Activated effector memory CD4-positive, alpha-beta T cell treated with Interleukin-2 at 50 U/mL for 16 hours (primary cell): ENCODE results near the gene MAP3K13.
"Not testable (repeated sequence)": the region's sequence is repeated elsewhere in the genome, so short reads cannot be mapped to it uniquely, and the experiment has no call there.

ENCODE experiments used
- DNase-seq: peaks from one replicate; pipeline ENCODE4 v3.0.0-alpha.2; 2020

The MAP3K13 gene

DNA sequence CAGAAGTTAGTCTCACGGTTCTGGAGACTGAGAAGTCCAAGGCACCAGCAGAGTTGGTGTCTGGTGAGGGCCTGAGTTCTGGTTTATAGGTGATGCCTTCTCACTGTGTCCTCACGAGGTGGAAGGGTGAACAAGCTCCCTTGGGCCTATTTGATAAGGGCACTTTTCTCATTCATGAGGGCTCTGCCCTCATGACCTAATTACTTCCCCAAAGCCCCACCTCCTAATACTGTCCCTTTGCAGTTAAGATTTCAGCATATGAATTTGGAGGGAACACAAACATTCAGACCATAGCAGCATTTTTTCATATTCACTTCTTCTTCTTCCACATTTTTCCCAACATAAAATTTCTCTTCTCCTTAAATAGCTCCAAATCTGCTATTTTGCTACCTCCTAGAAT is 94.4 kb downstream of the MAP3K13 start:
- DNase-seq: no peak

GRCh38 chr3:185460309-185460708 is 97.4 kb downstream of the MAP3K13 start:
- DNase-seq: no peak

- no peak for DNase-seq
Observed at GRCh38 chr3:185460719-185461350, 97.9 kb downstream of the MAP3K13 start.

DNA sequence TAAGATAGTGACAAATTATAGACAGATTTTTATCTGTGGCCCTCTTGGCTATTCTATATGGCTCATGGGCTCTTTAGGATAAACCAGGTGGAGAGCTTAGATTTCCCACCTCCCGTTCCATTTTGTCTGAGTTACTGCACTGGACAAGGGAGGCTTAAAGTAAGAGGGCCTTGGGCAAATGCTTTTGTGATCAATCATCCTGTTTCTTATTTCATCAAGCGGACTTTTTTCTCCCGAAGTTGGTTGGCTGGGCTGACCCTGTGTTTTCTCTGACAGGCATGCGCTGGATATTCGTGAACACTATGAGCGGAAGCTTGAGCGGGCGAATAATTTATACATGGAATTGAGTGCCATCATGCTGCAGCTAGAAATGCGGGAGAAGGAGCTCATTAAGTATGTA is 102.5 kb downstream of the MAP3K13 start:
- no peak for DNase-seq

GRCh38 chr3:185466123-185466522 is 103.2 kb downstream of the MAP3K13 start:
- not testable (repeated sequence) for DNase-seq

GRCh38 chr3:185469542-185469941 is 106.6 kb downstream of the MAP3K13 start:
- no peak for DNase-seq

DNA sequence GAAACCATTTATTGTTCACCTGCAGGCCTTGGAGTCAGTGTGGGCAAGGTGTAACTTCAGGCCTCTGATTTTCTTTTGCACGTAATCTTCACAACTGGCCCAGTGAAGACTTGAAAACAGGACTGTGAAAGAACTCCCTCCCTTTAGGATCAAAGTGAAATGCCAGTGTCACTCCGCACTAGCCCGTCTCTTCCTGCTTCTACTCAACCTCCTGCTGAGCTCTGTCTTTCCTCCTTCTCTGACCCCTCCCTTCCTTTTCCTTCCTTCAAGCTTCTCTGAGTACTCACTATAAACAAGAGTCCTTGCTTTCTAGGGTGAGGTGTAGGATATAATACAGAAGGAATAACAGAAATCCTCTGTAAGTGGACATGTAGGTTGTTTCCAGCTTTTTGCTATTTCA is 107.4 kb downstream of the MAP3K13 start:
- DNase-seq: no peak

DNA sequence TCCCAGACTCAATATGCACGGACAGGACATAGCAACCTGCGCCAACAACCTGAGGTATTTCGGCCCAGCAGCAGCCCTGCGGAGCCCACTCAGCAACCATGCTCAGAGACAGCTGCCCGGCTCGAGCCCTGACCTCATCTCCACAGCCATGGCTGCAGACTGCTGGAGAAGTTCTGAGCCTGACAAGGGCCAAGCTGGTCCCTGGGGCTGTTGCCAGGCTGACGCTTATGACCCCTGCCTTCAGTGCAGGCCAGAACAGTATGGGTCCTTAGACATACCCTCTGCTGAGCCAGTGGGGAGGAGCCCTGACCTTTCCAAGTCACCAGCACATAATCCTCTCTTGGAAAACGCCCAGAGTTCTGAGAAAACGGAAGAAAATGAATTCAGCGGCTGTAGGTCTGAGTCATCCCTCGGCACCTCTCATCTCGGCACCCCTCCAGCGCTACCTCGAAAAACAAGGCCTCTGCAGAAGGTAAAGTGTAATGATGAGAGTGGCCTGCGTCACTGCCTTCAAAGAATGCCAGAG is 110.4 kb downstream of the MAP3K13 start:
- DNase-seq: no peak

DNA sequence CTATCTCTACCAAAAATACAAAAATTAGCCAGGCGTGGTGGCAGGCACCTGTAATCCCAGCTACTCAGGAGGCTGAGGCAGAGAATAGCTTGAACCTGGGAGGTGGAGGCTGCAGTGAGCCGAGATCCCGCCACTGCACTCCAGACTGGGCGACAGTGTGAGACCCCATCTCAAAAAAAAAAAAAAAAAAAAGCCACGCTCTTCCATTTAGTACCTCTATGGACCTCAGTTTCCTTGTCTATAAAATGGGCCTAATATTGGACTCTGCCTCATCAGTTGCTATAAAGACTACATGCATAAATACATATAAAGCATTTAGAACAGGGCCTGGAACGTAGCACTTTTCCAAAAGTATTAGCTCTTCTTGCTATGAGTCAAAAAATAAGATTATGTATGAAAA is 112.0 kb downstream of the MAP3K13 start:
- not testable (repeated sequence) for DNase-seq

DNA sequence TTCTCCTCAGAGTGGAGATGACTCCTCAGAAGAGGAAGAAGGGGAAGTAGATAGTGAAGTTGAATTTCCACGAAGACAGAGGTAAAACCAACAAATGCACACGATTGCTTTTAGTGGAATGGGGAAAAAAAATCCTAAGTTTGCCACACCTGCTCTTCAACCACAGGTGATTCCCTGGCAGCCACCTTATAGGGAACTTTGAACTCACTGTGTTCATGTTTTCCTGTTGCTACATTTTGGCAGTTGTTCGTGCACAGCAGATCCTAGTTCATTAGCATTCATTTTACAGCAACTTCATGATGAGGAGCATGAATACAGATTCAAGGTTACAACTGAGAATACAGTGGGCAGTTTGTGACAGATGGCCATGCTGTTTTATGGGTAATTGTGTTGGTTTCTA is 114.4 kb downstream of the MAP3K13 start:
- no peak for DNase-seq

- no peak for DNase-seq
Observed at GRCh38 chr3:185479373-185479945, 116.5 kb downstream of the MAP3K13 start.

DNA sequence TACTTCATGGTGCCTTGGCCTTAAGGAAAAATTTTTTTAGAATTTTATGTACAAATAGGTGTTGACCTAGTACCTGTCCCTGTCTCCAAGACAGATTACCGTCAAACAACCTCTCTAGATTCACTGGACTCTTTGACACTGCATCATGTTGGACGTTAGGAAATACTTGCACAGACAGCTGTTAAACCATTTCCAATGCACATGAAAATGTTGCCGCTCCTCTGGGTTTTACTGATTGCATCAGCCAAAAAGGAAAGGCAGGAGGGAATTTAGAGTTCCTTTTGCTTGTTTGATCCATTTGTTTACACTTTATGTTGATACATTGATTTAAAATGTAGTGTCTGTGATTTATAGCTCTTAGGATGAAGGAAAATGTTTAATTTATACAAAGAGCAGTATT is 121.4 kb downstream of the MAP3K13 start:
- no peak for DNase-seq

DNA sequence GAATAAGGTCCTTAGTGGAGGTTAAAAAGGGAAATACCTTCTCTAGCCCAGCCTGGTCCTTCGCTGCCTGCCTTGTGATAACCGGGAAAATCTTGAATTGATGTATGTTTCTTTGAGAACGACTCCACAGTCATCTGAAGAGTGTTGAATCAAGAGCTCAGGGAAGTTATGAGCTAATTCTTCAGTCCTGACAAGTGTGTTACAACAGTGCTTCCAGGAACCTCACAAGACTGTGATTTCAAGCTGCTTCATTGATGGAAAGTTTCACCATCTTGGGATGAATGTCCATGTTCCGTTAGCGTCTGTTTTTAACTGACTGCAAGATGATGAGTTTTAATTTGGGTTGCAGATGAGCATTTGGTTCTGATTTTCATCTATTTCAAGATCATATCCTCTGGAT is 123.5 kb downstream of the MAP3K13 start:
- no peak for DNase-seq

DNA sequence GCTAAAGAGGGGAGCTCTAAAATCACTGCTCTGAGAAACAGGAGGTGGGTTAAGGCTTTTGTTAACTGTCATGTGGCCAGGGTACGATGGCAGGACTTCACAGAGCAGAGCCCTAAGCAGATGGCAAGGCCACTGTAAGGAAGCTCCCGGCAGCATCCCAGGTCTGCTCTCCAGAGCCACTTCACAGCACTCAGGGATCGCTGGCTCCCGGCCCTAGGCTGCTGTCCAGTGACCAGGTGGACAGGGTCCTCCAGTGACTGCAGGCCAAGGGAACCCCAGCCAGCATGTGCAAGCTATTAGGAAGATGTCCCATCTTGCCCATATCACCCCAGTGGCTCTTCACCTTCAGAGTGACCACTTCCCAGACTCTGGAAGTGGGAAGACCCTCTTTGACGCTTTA is 125.5 kb downstream of the MAP3K13 start:
- DNase-seq: no peak

GRCh38 chr3:185489462-185489861 is 126.5 kb downstream of the MAP3K13 start:
- no peak for DNase-seq

DNA sequence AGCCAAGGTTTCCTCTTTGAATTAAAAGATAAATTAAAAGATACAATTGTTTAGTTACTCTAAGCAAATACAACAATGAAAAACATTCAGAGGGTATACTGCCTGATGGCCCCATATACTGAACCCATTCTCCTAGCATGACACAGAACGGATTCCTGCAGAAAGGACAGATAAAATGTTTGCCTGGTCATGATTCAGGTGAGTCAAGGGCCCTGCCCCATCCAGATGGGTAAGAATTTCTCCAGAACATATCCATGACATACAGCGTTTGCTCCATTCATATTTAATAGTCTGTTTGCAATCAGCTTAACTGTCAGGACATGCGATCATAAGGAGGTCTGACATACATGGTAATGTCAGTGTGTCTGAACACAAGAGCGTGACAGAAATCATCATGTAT is 127.3 kb downstream of the MAP3K13 start:
- DNase-seq: no peak

GRCh38 chr3:185498503-185499396 is 135.8 kb downstream of the MAP3K13 start, which contains the start of gene TMEM41A:
Gene TMEM41A (minus strand): TSS chr3:185499035. CDS start chr3:185498961, 74 bp downstream.
- DNase-seq: peak; percentile 84

DNA sequence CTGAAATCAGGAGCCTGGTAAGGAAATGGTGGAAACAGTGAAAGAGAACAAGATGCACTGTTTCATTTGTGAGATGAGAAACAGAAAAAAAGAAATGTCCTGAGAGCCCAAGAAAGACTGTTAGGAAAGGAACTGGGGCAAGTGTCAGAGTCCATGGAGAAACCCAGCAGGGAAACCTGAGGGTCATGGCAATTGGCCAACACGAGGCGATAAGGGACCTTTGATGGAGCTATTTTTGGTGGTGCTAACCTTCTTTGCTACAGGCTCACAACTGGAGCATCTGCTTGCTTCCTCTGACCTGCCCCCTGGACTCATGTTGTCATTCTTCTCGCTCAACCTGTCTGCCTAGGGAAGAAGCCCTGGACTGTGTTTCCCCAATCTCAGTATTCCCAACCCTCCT is 140.1 kb downstream of the MAP3K13 start:
- DNase-seq: no peak

DNA sequence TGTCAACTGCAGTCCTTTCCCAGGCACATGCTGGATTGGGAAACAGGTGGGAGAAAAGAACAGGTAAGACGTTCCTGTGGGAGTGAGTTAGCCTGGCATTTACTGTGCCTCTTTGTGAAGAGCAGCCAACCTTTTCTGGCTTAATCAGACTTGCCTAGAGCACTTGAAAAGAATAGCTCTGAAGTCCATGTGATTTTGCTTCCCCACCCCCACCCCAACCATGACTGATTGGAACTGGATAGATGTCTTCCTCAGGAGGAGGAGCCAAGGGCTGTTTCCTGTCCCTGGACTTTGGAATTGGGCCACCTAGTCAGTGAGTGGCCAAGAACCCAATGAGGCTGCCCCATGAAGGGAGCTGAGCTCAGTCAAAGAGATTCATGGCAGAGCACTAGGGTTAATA is 140.6 kb downstream of the MAP3K13 start:
- DNase-seq: no peak

DNA sequence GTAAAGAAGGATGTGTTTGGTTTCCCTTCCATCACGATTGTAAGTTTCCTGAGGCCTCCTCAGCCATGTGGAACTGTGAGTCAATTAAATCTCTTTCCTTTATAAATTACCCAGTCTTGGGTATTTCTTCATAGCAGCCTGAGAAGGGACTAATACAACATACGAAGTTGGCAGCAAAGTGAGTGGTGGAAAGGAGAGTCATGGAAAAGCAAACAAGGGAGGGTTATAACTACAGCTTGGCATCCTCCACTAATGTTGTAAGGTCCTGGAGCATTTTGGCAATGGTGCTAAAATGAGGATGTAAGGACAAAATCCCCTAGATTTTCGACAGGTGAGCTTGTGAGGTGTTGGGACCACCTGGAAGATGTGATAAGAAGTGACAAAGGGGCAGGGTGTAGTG is 141.7 kb downstream of the MAP3K13 start:
- no peak for DNase-seq

- DNase-seq: no peak
Observed at GRCh38 chr3:185507883-185508282, 144.9 kb downstream of the MAP3K13 start.

DNA sequence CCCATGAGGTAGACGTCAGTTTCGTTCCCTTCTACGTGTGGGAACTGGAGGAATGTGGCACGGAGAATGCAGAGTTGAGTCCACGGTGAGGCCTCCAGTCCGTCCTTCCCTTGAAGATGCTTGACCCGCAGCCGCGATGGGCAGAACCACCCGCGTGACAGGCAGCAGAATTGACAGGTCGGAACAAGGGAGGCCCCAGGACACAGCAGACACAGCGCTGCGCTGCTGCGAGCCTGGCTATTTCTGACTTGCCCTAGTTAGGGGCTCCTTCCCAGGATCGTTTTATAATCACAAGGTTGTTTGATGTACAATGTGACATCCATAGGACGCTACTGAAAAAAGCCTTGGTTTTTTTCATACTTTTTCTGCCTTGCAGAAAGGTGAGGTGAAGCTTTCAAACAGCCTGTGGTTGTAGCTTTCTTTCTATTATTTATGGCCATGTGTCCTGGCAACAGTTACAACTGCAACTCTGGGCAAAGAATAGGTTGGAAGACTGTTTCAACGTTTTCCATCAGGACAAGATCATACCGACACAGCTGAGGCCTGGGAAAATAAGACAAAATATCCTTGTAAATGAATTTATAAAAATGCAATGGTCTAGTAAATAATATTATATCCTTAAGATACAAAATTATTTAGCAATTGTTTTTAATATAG is 145.5 kb downstream of the MAP3K13 start:
- no peak for DNase-seq

DNA sequence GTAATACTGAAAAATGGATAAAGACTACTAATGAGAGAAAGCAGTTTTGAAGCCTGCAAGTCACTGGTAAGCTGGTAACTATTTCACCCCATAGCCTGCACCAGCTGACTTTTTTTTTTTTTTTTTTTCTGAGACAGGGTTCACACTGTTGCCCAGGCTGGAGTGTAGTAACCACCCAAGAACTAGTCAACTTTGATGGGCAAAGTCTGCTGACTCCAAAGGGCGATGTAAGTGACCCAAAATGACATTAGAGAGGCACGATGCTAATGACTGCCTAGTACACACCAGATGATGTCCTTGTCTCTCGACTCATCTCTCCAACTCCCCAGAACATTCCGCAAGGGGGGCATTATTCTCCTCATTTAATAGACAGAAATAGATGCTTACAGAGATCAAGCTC is 148.8 kb downstream of the MAP3K13 start:
- no peak for DNase-seq
